Mesenchymal stem cell (in vitro differentiated cells and primary cell): ENCODE results near the gene OR2V2.

ENCODE experiments used
- DNase-seq: peaks from one replicate; pipeline ENCODE4 v3.0.0-alpha.2; 2013
- H2AFZ ChIP-seq: one replicate; pipeline ENCODE4 v1.6.1; 2013; ENCODE audit warnings: low read depth, mild to moderate bottlenecking, control low read depth, inconsistent platforms, low read length, moderate library complexity
- H2AK5ac ChIP-seq: 2 replicates; pipeline ENCODE4 v1.6.1; 2013; ENCODE audit warnings: low read length, moderate library complexity, mild to moderate bottlenecking, inconsistent platforms; ENCODE audit not compliant: severe bottlenecking
- H2BK120ac ChIP-seq: one replicate; pipeline ENCODE4 v1.6.1; 2013; ENCODE audit warnings: low read depth, mild to moderate bottlenecking, inconsistent platforms, low read length, moderate library complexity
- H2BK12ac ChIP-seq, 2 experiments: one replicate each; pipeline ENCODE4 v1.6.1; 2013; ENCODE audit warnings: inconsistent platforms in 2 of 2, low read length in 2 of 2, mild to moderate bottlenecking in 2 of 2, moderate library complexity in 2 of 2, control low read depth in 1 of 2
- H2BK15ac ChIP-seq: one replicate; pipeline ENCODE4 v1.6.1; 2013; ENCODE audit warnings: mild to moderate bottlenecking, low read depth, inconsistent platforms; ENCODE audit not compliant: poor library complexity, severe bottlenecking
- H2BK5ac ChIP-seq: 2 replicates; pipeline ENCODE4 v1.6.1; 2013; ENCODE audit warnings: low read depth, mild to moderate bottlenecking, low read length, control low read depth, inconsistent platforms; ENCODE audit not compliant: poor library complexity, severe bottlenecking
- H3K14ac ChIP-seq, 2 experiments: one replicate each; pipeline ENCODE4 v1.6.1; 2013; ENCODE audit warnings: inconsistent platforms in 2 of 2, low read length in 2 of 2, control low read depth in 1 of 2, mild to moderate bottlenecking in 1 of 2, moderate library complexity in 1 of 2
- H3K18ac ChIP-seq, 2 experiments: one replicate each; pipeline ENCODE4 v1.6.1; 2013; ENCODE audit warnings: inconsistent platforms in 2 of 2, low read length in 2 of 2, control low read depth in 1 of 2, low read depth in 1 of 2, mild to moderate bottlenecking in 1 of 2
- H3K23ac ChIP-seq, 2 experiments: one replicate each; pipeline ENCODE4 v1.6.1; 2013; ENCODE audit warnings: inconsistent platforms in 2 of 2, low read length in 2 of 2, mild to moderate bottlenecking in 2 of 2, moderate library complexity in 2 of 2, control low read depth in 1 of 2
- H3K27ac ChIP-seq: 2 replicates; pipeline ENCODE4 v1.5.1; 2013; ENCODE audit warnings: mild to moderate bottlenecking, moderate library complexity, low read length, control low read depth, inconsistent platforms; ENCODE audit not compliant: poor library complexity, severe bottlenecking
- H3K27me3 ChIP-seq, 2 experiments: 2 replicates each; pipeline versions ENCODE4 v1.6.1 to v1.7.0; 2013; ENCODE audit warnings: low read length in 2 of 2, mild to moderate bottlenecking in 2 of 2, moderate library complexity in 2 of 2, control low read depth in 1 of 2, inconsistent platforms in 1 of 2; ENCODE audit not compliant: control insufficient read depth in 1 of 2, insufficient read depth in 1 of 2
- H3K36me3 ChIP-seq, 2 experiments: 2 replicates each; pipeline versions ENCODE4 v1.6.1 to v1.7.0; 2013; ENCODE audit warnings: low read length in 2 of 2, control low read depth in 1 of 2, inconsistent platforms in 1 of 2, low read depth in 1 of 2, mild to moderate bottlenecking in 1 of 2; ENCODE audit not compliant: insufficient read depth in 2 of 2, control insufficient read depth in 1 of 2
- H3K4ac ChIP-seq, 2 experiments: one replicate each; pipeline ENCODE4 v1.6.1; 2013; ENCODE audit warnings: inconsistent platforms in 2 of 2, low read length in 2 of 2, mild to moderate bottlenecking in 2 of 2, moderate library complexity in 2 of 2, control low read depth in 1 of 2, low read depth in 1 of 2
- H3K4me1 ChIP-seq: 2 replicates; pipeline ENCODE4 v1.6.1; 2013; ENCODE audit warnings: low read depth, low read length, control low read depth; ENCODE audit not compliant: control insufficient read depth, insufficient read depth
- H3K4me2 ChIP-seq: 2 replicates; pipeline ENCODE4 v1.6.1; 2013; ENCODE audit warnings: low read length, mild to moderate bottlenecking, inconsistent platforms; ENCODE audit not compliant: poor library complexity, severe bottlenecking
- H3K4me3 ChIP-seq, 2 experiments: 2 replicates each; pipeline versions ENCODE4 v1.5.1 to v1.7.0; 2013; ENCODE audit warnings: low read length in 2 of 2, mild to moderate bottlenecking in 2 of 2, control low read depth in 1 of 2, low read depth in 1 of 2; ENCODE audit not compliant: insufficient read depth in 1 of 2
- H3K79me1 ChIP-seq: replicated peaks from 2 replicates; pipeline ENCODE4 v1.6.1; 2013; ENCODE audit warnings: mild to moderate bottlenecking, control low read depth, low read length, inconsistent platforms; ENCODE audit not compliant: poor library complexity, severe bottlenecking
- H3K9ac ChIP-seq: 2 replicates; pipeline ENCODE4 v1.7.0; 2013; ENCODE audit warnings: mild to moderate bottlenecking, low read length, moderate library complexity
- H3K9me3 ChIP-seq: 2 replicates; pipeline ENCODE4 v1.7.0; 2013; ENCODE audit warnings: mild to moderate bottlenecking, low read length; ENCODE audit not compliant: control insufficient read depth
- H4K8ac ChIP-seq: one replicate; pipeline ENCODE4 v1.6.1; 2013; ENCODE audit warnings: inconsistent platforms, mild to moderate bottlenecking, low read length, moderate library complexity
- H4K91ac ChIP-seq: one replicate; pipeline ENCODE4 v1.6.1; 2013; ENCODE audit warnings: mild to moderate bottlenecking, low read length, inconsistent platforms
- WGBS: methylation state at CpG from one replicate; pipeline ENCODE4 v1.1.7; 2013; ENCODE audit warnings: mixed read lengths; 5-methylcytosine and 5-hydroxymethylcytosine counted together

Gene OR2V2

DNA sequence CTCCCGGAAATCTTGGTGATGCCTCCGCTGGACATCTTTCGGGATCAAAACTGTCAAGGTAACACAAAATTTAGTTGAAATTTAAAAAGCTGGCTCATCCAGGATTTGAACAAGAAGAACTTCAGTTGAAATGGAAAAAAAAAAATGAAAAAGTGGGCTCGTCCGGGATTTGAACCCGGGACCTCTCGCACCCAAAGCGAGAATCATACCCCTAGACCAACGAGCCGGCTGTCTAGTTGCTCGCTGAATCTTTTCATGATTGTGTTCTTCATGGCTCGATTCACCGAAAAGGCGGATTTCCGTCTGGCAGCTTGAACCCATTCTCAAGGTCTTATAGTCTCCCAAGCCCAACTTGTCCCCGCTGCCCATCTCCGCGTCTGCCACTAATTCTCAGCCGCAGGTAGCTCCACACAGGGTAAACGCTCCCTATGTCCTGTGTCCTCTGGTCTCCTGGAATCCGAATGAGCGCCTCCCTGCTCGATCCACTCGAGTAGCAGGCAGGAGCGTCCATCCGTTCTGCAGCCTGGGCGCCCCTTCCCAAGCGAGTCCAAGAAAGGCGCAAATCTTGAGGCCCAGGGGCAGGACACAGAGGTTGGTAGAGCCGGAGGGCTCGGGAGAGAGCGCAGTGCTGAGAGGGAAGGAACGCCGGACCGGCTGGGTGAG, 41.4 kb downstream of the OR2V2 start:
- no peaks in the 10 kb centered on the region for H3K9me3 ChIP-seq
- WGBS = under 1% methylated on average over 30 of the region's 35 CpGs
- no peaks in the 10 kb centered on the region for H3K36me3 ChIP-seq
- peak overlapping the region; percentile 15 for H2AFZ ChIP-seq
- H4K8ac ChIP-seq = no peak overlapping the region
- H2AK5ac ChIP-seq = no peak overlapping the region
- no peak overlapping the region for H2BK120ac ChIP-seq
- peak overlapping the region in 1 of 2 experiments; percentile 89 for H3K18ac ChIP-seq
- no peak overlapping the region for H4K91ac ChIP-seq
- H3K4ac ChIP-seq = no peak overlapping the region
- peak overlapping the region; percentile 92 for H3K9ac ChIP-seq
- H3K14ac ChIP-seq = no peak overlapping the region
- H3K4me1 ChIP-seq = peaks cover 18% of the 10 kb centered on the region
- H3K4me3 ChIP-seq = peak overlapping the region; percentile 63 to 94
- DNase-seq = peak; percentile 87
- no peak overlapping the region for H2BK5ac ChIP-seq
- no peak overlapping the region for H3K23ac ChIP-seq
- H2BK15ac ChIP-seq = peak overlapping the region; percentile 41
- no peaks in the 10 kb centered on the region for H3K79me1 ChIP-seq
- peak overlapping the region in 1 of 2 experiments; percentile 82 for H2BK12ac ChIP-seq
- H3K27me3 ChIP-seq = no peaks in the 10 kb centered on the region
- peak overlapping the region; percentile 64 for H3K27ac ChIP-seq
- peak overlapping the region; percentile 99 for H3K4me2 ChIP-seq

- H3K36me3 ChIP-seq = peaks cover 0 to 2% of the 10 kb centered on the region in 2 experiments
- peak overlapping the region; percentile 99 for H3K4me2 ChIP-seq
- no peak overlapping the region for H3K14ac ChIP-seq
- H3K23ac ChIP-seq = no peak overlapping the region
- no peak overlapping the region for H2AFZ ChIP-seq
- H3K4me1 ChIP-seq = peaks cover 19% of the 10 kb centered on the region
- H2BK120ac ChIP-seq = no peak overlapping the region
- H3K27ac ChIP-seq = peak overlapping the region; percentile 52
- no peaks in the 10 kb centered on the region for H3K9me3 ChIP-seq
- peak overlapping the region; percentile 75 for H2BK15ac ChIP-seq
- 1% methylated on average over 36 of the region's 41 CpGs for WGBS
- no peaks in the 10 kb centered on the region for H3K27me3 ChIP-seq
- H3K4me3 ChIP-seq = peak overlapping the region; percentile 63 to 94
- peak overlapping the region; percentile 92 for H3K9ac ChIP-seq
- H3K4ac ChIP-seq = no peak overlapping the region
- H4K91ac ChIP-seq = no peak overlapping the region
- H3K79me1 ChIP-seq = peaks cover 2% of the 10 kb centered on the region
- peak; percentile 71 for DNase-seq
- no peak overlapping the region for H4K8ac ChIP-seq
- no peak overlapping the region for H2BK5ac ChIP-seq
- H2AK5ac ChIP-seq = no peak overlapping the region
- H3K18ac ChIP-seq = peak overlapping the region in 1 of 2 experiments; percentile 45
- no peak overlapping the region for H2BK12ac ChIP-seq
Observed at GRCh38 chr5:181189363-181189961, 42.1 kb downstream of the OR2V2 start.

- H2AK5ac ChIP-seq = no peak overlapping the region
- peak overlapping the region; percentile 92 for H3K9ac ChIP-seq
- no peak overlapping the region for H3K18ac ChIP-seq
- H3K36me3 ChIP-seq = peaks cover 0 to 9% of the 10 kb centered on the region in 2 experiments
- peak overlapping the region; percentile 63 to 94 for H3K4me3 ChIP-seq
- H3K4me1 ChIP-seq = peaks cover 21% of the 10 kb centered on the region
- peak overlapping the region; percentile 99 for H3K4me2 ChIP-seq
- H3K27ac ChIP-seq = no peak overlapping the region
- H3K79me1 ChIP-seq = peaks cover 5% of the 10 kb centered on the region
- H2BK5ac ChIP-seq = no peak overlapping the region
- H2AFZ ChIP-seq = no peak overlapping the region
- H4K91ac ChIP-seq = no peak overlapping the region
- no peak overlapping the region for H3K23ac ChIP-seq
- H2BK120ac ChIP-seq = no peak overlapping the region
- H3K9me3 ChIP-seq = no peaks in the 10 kb centered on the region
- WGBS = 3% methylated on average over 52 of the region's 52 CpGs
- peak overlapping the region; percentile 5 for H4K8ac ChIP-seq
- DNase-seq = peak; percentile 31
- no peak overlapping the region for H2BK12ac ChIP-seq
- peak overlapping the region in 1 of 2 experiments; percentile 14 for H3K14ac ChIP-seq
- no peak overlapping the region for H3K4ac ChIP-seq
- H3K27me3 ChIP-seq = no peaks in the 10 kb centered on the region
- H2BK15ac ChIP-seq = no peak overlapping the region
Observed at GRCh38 chr5:181189962-181190710, 42.8 kb downstream of the OR2V2 start.
